Activated gamma-delta T cell treated with Interleukin-2 at 50 U/mL for 16 hours (primary cell): ENCODE data around the gene CNIH3.

ENCODE experiments used
- DNase-seq: peaks from one replicate; pipeline ENCODE4 v3.0.0-alpha.2; 2020

CNIH3 gene

DNA sequence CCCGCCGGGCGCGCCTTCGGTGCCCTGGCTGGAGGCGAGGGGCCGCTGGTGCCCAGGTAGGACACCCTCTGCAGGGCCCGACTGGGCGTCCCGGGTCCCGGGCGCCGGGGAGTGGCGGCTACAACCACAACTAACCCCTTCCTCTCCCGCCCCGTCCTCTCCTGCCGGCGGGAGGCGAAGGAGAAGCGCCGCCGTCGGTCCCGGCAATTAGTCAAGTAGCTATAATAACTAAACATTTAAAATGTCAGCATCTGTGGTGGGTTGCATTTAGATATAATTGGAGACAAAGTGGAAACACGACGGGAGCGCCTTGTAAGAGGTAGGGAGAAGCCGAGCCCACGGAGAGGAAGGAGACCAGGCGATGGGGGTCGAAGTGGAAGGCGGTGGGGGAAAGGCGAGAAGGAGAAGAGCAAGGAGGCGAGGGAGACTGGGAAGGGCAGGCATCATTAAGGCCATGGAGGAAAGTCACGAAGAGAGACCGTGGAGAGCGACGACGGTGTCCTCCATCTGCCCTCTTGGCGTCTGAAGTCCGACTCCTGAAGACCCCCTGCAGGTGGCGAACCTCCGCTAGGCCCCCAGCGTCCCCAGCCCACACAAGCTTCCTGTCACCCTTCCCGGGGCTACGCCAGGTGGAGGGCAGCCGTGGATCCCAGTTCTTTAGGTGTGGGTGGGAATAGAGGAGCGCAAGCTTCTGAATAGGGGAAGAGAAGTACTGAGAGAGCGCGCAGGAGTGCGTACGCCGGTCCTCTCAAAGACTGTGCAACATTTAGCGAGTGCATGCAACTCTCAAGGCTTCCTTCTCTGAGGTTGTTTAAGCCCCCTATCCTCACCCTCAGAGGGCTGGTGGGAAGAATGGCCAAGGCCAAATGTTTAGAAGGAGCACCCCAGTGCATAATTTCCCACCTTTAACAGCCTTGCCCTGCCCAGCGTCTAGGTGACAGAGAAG lies 1.6 kb downstream of the CNIH3 start:
- no peak for DNase-seq

DNA sequence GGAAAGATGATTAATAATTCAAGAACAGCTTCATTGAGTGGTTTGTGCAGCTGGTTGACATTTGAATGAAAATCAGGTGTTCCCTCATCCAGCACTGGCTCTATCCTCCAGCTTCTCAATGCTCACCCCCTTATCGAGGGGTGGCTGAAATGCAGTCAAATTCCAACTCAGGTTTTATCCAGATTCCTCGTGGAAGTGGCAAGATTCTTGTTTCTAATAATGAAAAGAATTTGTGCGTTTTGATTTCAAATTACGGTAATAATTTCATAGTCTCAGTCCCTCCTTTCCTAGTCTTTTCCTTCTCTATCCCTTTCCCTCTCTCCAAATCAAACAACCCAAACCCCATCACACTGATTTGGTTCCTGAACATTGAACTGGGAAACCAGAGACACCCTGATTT lies 3.1 kb downstream of the CNIH3 start:
- DNase-seq, result no peak

DNA sequence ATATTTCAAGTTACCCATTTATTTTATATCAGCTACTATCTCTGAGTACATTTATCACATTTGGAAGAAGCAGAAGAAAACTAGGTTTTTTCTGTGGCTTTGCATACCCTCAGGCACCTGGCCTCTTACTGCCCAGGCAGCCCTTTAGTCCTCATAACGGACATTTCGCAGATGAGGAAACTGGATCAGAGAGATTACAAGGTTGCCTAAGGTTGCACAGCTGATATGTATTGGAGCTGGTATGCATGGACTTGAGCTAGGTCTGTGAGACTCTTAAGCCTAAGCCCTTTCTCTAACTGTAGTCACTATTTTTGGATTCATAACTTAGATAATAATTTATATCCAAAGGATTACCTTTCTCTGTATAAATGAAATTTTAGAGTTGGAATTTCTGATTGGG lies 4.0 kb downstream of the CNIH3 start:
- DNase-seq, result no peak

DNA sequence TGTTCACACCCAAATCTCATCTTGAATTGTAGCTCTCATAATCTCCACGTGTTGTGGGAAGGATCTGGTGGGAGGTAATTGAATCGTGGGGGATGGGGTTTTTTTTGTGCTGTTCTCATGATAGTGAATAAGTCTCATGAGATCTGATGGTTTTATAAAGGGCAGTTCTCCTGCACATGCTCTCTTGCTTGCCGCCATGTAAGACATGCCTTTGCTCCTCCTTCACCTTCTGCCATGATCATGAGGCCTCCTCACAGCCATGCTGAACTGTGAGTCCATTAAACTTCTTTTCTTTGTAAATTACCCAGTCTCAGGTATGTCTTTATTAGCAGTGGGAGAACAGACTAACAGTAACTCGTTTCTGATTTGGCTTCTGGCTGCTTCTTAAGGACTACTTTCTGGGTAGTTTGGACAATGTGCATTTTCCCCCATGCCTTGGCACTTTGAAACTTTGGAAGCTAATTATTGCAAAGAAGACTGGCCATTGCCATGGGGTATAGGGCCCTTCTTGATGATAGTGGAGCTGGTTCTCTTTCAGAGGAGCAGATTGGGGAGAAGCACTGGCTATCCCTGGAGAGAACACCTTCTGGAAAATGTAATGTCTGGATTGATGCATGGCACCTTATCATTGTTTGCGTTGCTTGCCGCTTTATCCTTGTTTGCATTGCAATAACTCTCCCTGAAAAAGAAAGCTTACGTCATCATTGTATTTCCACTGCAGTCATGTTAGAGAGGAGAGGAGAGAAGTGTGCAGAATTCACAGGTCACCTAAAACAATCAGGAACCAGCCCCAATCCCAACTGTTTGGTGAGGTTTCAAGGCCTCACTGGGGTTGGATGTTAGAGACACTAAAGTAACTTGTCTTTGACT lies 5.9 kb downstream of the CNIH3 start:
- DNase-seq, result no peak

DNA sequence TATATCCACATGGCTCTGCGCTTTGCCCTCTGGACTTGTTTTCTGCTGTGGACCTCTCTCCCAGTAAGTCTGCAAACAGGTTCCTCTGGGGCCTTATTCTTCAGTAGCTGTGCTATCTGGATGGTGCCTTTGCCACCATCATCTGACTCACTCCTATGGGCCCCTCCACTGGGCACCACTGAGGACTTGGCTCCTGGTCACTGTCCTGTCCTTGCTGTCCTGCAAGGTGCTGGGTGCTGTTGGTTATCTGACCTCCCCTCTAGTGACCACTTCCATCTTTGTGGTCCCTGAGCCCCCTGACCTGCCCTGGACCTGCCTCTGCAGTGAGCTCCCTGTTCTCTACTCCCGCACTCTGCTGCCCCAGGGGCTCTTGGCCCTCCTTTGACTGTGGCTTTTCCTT lies 6.7 kb downstream of the CNIH3 start:
- no peak for DNase-seq

DNA sequence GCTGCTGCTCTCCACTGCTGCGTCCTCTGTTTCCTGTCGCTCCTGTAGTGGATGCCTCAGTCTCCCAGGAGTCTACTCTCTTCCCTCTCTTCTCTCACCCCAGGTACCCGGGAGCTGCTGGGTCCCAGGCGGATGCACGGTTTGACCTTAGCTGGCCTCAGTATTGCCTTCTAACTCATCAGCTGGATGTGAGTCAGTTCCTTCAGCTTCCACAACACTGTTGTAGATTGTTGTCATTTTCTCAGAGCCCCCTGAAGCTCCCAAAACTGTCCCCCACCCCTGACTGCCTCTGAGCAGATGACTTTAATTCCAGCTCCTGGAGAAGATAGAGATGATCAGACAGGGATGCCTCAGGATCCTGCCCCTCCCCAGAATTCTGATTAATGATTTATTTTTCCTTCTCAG lies 7.2 kb downstream of the CNIH3 start:
- no peak for DNase-seq

DNA sequence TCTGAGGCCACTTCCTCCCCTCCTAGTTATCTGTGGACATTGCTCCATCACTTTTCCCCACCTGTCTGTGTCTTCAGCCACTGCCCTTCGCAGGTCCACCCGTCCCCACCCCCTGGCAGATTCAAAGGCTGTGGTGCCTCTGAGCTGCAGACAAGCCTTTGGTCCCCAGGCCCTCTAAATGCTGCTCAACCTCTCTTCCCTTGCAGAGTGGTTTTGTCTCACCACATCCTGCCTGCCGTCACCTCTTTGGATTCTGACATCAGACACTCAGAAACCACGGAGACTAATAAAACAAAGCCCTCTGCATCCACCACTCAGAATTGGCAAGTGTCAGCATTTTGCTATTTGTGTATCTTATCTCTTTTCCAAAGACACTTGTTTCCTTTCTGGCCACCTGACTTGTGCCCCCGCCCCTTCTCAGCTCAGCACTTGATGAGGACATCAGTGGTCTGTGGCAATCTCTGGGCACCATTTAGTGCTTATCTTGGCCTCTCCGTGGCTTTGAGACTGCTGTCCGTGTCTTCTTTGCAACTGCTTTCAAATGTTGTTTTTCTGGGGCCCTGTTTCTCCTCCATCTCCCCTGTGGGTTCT lies 7.7 kb downstream of the CNIH3 start:
- peak; percentile 71 for DNase-seq

DNA sequence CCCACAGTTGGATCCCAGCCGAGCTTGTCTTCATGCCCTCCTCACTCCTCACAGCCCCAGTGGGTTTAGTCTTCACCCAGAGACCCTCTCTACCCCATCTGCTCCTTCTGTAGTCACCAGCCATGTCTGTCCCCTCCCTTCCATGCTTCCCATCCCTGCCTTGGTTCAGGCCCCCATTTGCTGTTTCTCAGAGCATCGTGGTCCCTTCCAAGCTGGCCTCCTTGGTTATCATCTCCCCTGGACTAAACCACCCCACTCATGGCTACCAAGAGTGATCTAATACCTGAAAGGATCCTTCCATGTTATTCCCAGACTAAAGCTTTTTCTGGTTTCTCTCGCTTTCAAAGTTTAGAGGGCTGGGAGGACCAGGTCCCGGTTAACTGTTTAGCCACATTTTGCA lies 8.3 kb downstream of the CNIH3 start:
- DNase-seq, result no peak

DNA sequence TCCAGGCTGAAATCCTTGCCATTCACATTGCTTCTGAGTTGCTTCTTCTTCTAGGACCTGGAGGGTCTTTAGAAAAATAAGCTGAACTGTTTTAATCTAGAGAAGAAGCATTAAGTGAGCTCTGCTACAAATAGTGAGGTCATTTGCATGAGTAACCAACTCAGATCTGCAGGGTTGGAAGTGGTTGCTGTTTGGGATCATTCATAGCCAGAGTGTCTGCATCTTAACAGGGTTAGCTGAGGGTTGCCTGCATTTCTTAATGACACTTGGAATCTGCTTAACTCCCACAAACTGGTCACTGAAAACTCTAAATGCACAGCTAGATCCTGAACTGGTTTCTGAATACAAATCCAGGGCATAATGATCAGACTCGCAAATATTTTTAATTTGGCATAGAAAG lies 9.9 kb downstream of the CNIH3 start:
- no peak for DNase-seq

DNA sequence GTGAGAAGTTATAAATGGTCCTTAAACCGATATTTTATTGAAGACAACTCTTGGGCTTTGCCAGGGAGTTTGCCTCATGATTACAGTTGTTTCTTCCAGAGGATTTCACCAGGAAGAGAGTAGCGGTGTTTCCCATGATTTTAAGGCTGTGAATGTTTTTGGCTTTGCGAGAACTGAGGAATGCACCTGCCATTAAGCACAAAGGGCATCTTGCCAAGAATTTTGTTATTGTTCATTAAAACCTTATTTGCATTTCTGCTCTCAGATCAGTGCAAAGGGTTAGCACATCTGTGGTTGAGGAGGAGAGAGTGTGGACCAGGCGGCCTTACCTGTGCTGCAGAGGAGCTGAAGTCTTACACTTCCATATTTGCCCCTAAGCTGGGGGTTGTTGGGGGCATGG lies 13.8 kb downstream of the CNIH3 start:
- DNase-seq, result no peak

DNA sequence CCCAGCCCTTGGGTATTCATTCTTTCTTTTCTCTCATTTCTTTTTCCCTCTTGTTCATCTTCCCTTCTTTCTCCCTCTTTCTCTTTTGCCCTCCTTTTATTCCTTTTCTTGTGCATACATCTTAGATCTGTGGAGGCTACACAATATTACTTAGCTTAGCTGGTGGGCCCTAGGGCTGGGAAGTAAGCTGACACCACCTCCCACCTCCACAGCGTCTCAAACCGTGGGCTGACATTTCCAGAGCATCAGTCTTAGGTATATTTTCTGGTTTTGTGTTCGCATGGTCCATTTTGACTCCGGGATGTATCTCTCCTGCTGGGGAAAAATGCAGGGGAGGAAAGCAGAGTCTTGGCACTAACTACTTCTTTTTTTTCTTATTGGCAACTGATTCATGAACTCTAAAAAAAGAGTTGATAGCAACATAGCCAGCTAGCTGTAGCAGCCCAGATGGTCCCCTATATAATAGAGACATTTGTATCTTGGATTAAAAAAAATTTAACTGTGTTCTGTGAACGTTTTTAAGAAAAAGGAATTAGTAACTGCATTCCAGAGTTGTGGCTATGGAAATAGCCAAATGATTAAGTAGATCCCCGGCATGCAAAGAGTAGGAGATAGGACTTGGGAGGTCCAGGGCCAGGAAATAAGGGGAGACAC lies 15.5 kb downstream of the CNIH3 start:
- no peak for DNase-seq

DNA sequence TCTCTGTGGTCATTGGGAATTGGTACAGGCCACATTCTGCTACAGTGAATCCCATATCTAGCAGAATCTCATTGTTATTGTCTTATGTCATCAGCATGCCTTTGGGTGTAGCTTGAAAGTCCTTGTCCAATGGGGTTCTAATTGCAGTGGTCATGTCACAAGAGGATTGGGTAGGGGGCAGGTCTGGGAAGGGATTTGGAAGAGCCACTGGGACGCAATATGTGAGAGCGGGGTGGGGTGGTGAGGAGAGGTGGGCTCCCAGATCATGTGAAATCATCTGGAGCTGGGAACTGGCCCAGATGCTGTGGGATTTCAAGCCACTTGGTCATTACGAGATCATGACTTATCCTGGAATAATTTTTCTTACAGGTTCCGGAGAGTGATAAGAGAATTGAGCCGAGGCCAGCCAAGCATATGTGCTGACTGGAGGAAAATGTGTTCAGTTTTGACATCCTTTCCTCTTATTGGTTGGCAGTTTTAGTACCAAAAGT lies 16.3 kb downstream of the CNIH3 start:
- DNase-seq, result no peak

DNA sequence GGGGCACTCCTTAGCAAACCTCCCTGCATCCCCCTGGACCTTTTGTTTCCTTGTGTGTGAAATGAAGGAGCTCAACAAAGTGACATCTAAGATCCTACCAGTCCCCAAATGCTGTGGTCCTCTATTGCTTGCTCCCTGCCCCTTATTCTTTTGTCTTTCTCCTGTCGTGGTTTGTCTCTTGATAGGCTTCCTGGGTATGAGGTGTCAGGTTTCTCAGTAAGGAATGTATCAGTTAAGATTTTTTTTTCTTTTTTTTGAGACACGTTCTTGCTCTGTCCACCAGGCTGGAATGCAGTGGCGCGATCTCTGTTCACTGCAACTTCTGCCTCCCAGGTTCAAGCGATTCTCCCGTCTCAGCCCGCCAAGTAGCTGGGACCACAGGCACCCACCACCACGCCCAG lies 16.8 kb downstream of the CNIH3 start:
- DNase-seq, result no peak

DNA sequence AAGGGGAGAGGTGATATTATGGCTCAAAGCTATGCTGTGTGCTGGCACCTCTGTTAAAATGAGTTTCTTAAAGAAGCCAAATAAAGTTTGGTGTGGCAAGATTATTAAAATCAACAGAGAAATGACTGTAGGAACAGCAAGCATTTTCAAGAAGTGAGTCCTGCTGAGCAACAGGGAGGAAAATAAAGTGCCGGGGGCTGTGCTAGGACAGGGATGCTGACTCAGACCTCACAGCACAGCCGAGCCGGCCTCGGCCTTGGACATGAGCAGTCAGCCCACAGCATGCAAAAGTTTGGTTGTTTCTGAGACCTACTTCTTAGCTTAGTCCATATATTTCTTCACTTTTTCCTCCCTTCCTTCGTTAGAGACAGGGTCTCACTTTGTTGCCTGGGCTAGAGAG lies 19.2 kb downstream of the CNIH3 start:
- DNase-seq, result no peak

DNA sequence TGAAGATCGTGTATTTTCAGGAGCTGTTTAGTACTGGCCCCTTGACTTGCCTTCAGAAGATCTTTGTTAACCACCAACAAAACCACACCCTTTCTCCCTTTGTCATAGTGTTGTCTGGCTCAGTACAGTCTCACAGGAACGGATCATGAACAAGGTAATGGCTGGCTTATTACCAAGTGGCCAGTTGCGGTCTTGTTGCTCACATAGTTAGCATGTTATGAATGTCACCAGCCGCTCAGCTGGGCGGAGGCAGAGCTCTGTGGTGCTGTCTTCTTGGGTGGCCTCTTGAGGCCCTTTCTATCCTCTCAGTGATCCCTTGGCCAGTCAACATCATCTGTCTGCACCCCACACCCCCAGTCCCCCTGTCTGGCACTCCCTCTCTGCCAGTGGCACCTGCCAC lies 21.4 kb downstream of the CNIH3 start:
- DNase-seq, result no peak

DNA sequence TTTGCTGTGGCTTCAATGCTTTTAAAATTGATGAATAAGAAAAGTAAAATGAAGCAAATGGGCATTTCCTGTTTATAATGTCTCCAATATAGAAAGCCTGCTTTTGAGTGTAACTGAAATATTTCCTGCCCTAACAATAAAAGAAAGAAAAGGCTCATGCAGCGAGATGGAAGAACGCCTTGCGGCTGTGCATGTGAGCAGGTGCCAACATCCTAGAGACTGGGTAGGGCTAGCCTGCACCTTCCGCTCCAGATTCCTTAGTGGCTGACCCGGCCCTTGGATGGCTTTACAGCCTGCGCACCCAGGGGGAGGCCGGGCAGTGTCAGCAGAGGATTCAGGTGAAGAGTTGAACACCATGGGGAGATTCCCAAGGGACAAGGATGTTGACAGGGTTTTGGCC lies 21.8 kb downstream of the CNIH3 start:
- no peak for DNase-seq

DNA sequence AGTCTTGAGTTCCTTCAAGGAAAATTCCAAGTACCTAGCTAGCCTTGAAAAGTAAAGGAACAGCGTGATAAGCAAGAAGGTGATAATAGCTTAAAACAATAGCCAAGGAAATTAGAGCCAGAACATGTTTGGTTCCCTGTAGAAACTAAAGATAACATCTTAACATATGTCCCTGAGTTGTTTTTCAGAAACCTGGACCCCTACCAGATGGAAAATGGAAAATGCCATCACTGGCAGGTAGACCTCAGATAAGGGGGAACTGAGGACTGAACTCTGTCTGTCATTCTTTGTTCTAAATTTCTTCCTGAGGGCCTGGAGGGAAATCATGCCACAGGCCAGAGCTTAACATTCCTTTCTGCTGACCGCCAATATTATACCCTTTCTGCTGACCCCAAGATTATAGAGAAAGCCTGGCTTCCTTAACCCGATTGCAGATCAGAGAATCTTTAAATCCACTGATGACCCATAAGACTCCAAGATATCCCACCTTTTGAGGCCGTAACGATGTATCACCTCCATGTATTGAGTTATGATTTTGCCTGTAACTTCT lies 23.4 kb downstream of the CNIH3 start:
- DNase-seq, result no peak

DNA sequence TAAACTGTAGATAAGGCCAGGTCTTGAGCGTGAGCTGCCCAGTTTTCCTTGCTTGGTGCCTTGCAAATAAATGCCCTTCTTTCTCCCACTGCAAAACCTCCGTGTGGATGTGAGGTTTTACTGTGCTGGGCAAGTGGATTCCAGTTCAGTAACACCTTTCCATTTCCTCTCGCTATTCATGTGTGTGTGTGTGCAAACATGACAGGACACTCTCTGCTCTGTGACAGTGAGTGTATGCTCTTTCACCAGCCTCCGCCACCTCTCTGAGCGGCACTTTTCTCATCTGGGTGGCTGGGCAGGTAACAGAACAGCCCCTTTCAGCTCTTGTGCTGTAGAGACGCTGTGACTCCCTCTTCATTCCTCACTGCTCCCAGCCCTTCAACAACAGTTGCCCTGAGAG lies 23.9 kb downstream of the CNIH3 start:
- DNase-seq, result no peak

DNA sequence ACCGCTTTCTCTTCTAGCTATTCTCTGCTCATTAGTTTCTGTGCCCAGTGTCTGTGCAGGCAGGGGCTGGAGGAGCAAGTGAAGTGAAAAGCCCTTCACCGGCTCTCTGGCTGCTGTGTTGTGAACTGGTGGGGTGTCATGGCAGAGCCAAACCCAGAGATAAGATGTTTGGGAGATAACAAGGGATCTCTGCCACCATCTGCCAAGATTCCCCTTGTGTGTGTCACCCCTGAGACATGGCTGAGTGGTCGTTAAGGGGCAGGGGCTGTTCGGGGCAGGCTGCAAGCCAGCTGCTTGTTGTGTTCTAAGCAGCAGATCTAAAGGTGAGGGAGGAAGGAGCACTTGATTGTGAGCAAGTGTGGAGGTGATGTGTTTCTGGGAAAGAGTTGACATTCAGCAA lies 24.5 kb downstream of the CNIH3 start:
- DNase-seq, result no peak

DNA sequence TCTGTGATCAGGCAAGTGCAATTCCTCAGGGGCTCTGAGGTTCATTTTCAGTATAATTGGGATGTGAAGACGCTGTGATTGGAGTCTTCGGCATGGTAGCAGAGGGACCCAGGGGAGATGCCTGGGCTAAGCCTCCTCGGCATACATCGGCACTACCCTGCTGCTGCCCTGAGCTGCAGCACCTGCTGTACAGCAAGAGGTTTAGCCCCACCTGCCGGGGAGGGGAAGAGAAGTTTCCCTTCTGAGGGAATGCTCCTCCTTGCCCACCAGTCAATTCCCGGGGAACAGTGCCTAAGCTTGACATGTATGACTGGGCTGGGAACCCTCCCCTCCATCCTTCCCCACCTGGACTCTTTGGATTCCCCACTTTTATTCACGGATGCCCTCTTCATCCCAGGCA lies 24.9 kb downstream of the CNIH3 start:
- no peak for DNase-seq

DNA sequence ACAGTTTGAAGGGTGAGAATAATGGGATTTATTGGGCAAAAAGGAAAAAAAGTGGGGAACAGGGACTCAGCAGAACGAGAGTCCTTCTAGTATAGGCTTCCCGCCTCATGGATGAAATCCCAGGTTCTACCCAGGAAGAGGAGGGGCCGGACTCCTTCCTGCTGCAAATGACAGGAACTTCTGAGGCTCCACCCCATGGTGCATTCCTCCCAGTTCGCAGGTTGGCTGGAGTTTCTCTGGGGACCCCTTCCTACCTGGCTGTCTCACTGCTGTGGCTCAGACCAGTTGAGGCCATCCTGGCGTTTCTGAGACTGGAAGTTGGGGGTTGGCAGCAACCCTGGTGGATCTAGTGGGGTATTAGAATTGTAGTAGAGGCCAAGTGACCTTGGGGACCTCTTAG lies 27.5 kb downstream of the CNIH3 start:
- no peak for DNase-seq

DNA sequence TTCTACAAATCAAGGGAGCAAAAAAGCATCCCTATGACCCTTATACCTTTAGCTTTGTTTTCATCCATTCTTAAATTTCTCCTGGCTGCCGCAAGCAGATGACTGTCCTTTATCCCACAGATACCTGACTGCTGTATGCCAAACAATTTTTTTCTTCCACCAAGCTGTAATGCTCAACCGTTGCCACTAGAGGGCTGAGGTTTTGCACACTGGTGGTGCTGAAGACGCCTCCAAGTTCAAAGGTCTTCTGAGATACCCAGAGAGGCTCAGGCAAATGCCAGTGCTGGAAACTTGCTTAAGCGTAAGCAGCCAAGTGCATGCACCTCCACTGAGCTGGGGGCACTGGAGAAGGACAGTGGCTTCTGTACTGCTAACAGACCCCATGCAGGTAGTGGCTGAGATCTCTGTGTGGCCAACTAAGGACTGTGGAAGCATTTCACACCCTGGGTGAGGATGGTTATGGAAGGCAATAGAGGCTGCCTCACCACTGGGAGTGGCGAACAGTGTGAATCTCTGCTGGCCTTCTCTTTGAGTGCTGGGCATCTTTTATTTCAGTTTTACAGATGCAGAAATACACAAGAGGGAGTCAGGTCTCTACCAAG lies 28.5 kb downstream of the CNIH3 start:
- DNase-seq, result peak; percentile 48
